ENCODE results near the gene CCNY. TPM values are rescaled to one million over a fixed set of nuclear protein-coding genes. Genes with fewer than 3 reads are reported as not detected.
"Not testable (repeated sequence)": the region's sequence is repeated elsewhere in the genome, so short reads cannot be mapped to it uniquely, and the experiment has no call there.

Gene CCNY
- total RNA-seq, 2 experiments from 2014 or later = 64.9 to 66.9 TPM

GRCh38 chr10:35416619-35417312 is 80.5 kb downstream of the CCNY start:
- Mint-ChIP-seq H3K27ac (peak overlapping the region; percentile 5), H3K9me3 (no peaks in the 10 kb centered on the region), H3K4me3 (no peak overlapping the region), H3K27me3 (no peaks in the 10 kb centered on the region), H3K36me3 (ENCODE audit: low read depth) (no peaks in the 10 kb centered on the region), H3K4me1 (ENCODE audit: low read depth) (peaks cover 77% of the 10 kb centered on the region)
- TF ChIP-seq, protein P1, sequence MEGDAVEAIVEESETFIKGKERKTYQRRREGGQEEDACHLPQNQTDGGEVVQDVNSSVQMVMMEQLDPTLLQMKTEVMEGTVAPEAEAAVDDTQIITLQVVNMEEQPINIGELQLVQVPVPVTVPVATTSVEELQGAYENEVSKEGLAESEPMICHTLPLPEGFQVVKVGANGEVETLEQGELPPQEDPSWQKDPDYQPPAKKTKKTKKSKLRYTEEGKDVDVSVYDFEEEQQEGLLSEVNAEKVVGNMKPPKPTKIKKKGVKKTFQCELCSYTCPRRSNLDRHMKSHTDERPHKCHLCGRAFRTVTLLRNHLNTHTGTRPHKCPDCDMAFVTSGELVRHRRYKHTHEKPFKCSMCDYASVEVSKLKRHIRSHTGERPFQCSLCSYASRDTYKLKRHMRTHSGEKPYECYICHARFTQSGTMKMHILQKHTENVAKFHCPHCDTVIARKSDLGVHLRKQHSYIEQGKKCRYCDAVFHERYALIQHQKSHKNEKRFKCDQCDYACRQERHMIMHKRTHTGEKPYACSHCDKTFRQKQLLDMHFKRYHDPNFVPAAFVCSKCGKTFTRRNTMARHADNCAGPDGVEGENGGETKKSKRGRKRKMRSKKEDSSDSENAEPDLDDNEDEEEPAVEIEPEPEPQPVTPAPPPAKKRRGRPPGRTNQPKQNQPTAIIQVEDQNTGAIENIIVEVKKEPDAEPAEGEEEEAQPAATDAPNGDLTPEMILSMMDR (IDR thresholded peaks at IDR 0.05) = no peak
- DNase-seq = peak in 3 of 14 experiments; percentile 9 to 17 (median 17)
- H3K27ac ChIP-seq (ENCODE audit: low read depth in 1 of 2, low read length in 2 of 2) = no peak overlapping the region
- ATAC-seq (ENCODE audit: poor library complexity) = no peak
- no peak overlapping the region for H3K4me3 ChIP-seq (ENCODE audit: low read length)
- intact Hi-C loops (cut with DNase I, micrococcal nuclease) = no loop called here
- no peaks in the 10 kb centered on the region for H3K9me3 ChIP-seq (ENCODE audit: control insufficient read depth in 1 of 2, insufficient read depth in 1 of 2, low read length in 2 of 2)
- ChIA-PET POLR2A (no interaction called here), CTCF (interaction anchor here (0.6 to 0.8 kb wide), 2 partner anchors 21 to 304 kb away, joined by 3 read pairs; no protein-coding TSS in a partner anchor)
- no peaks in the 10 kb centered on the region for H3K36me3 ChIP-seq (ENCODE audit: insufficient read depth, low read length)
- H3K4me1 ChIP-seq (ENCODE audit: insufficient read depth, low read length) = peaks cover 48% of the 10 kb centered on the region
- no peaks in the 10 kb centered on the region for H3K27me3 ChIP-seq (ENCODE audit: control insufficient read depth in 1 of 2, insufficient read depth in 2 of 2, low read length in 2 of 2)

- Mint-ChIP-seq H3K4me3 (no peak overlapping the region), H3K36me3 (ENCODE audit: low read depth) (no peaks in the 10 kb centered on the region), H3K27me3 (no peaks in the 10 kb centered on the region), H3K4me1 (ENCODE audit: low read depth) (peaks cover 80% of the 10 kb centered on the region), H3K27ac (no peak overlapping the region), H3K9me3 (no peaks in the 10 kb centered on the region)
- ChIA-PET CTCF (interaction anchor here (0.6 to 0.8 kb wide), 2 partner anchors 20 to 304 kb away, joined by 3 read pairs; no protein-coding TSS in a partner anchor), POLR2A (interaction anchor here (0.9 kb wide), 1 partner anchor 8 kb away, joined by 4 read pairs; no protein-coding TSS in a partner anchor)
- ATAC-seq (ENCODE audit: poor library complexity) (no peak), DNase-seq (no peak)
- Histone ChIP-seq H3K9me3 (ENCODE audit: control insufficient read depth in 1 of 2, insufficient read depth in 1 of 2, low read length in 2 of 2) (no peaks in the 10 kb centered on the region), H3K27ac (ENCODE audit: low read depth in 1 of 2, low read length in 2 of 2) (no peak overlapping the region), H3K27me3 (ENCODE audit: control insufficient read depth in 1 of 2, insufficient read depth in 2 of 2, low read length in 2 of 2) (no peaks in the 10 kb centered on the region), H3K4me3 (ENCODE audit: low read length) (no peak overlapping the region), H3K36me3 (ENCODE audit: insufficient read depth, low read length) (no peaks in the 10 kb centered on the region), H3K4me1 (ENCODE audit: insufficient read depth, low read length) (peaks cover 43% of the 10 kb centered on the region)
- intact Hi-C loops (cut with DNase I, micrococcal nuclease) = no loop called here
- TF ChIP-seq, protein P1 (IDR thresholded peaks at IDR 0.05) = no peak
Measured at GRCh38 chr10:35417313-35417625, 81.0 kb downstream of the CCNY start.

DNA sequence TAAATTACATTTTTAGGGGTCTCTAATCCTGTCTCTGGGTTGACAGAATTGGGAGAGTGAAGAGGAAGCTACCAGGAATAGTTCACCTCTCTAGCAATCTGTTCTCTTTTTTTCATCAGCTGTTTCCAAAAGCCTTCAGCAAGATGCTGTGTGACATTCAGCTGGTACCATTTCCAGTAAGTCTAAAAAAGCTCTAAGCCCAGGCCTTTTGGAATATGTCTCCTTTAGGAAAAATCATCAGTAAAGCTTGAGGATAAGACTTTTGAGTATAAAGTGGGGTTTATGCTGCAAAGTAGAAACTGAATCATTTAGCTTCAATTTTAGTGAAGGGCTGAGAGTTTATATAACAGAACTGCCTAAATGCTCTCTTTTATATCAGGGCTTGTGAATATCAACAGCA is 81.5 kb downstream of the CCNY start:
- intact Hi-C loops (cut with DNase I, micrococcal nuclease) = no loop called here
- Mint-ChIP-seq H3K9me3 (no peaks in the 10 kb centered on the region), H3K4me3 (no peak overlapping the region), H3K27ac (no peak overlapping the region), H3K36me3 (ENCODE audit: low read depth) (no peaks in the 10 kb centered on the region), H3K27me3 (no peaks in the 10 kb centered on the region), H3K4me1 (ENCODE audit: low read depth) (peaks cover 83% of the 10 kb centered on the region)
- DNase-seq (no peak), ATAC-seq (ENCODE audit: poor library complexity) (no peak)
- H3K27ac ChIP-seq (ENCODE audit: low read depth in 1 of 2, low read length in 2 of 2) = no peak overlapping the region
- peaks cover 39% of the 10 kb centered on the region for H3K4me1 ChIP-seq (ENCODE audit: insufficient read depth, low read length)
- no peak overlapping the region for H3K4me3 ChIP-seq (ENCODE audit: low read length)
- no peaks in the 10 kb centered on the region for H3K9me3 ChIP-seq (ENCODE audit: control insufficient read depth in 1 of 2, insufficient read depth in 1 of 2, low read length in 2 of 2)
- CTCF ChIA-PET = interaction anchor here (0.6 kb wide), 1 partner anchor 305 kb away, joined by 3 read pairs; no protein-coding TSS in a partner anchor
- POLR2A ChIA-PET = interaction anchor here (0.9 kb wide), 1 partner anchor 9 kb away, joined by 4 read pairs; no protein-coding TSS in a partner anchor
- H3K27me3 ChIP-seq (ENCODE audit: control insufficient read depth in 1 of 2, insufficient read depth in 2 of 2, low read length in 2 of 2) = no peaks in the 10 kb centered on the region
- H3K36me3 ChIP-seq (ENCODE audit: insufficient read depth, low read length) = no peaks in the 10 kb centered on the region
- TF ChIP-seq, protein P1 (IDR thresholded peaks at IDR 0.05) = no peak

GRCh38 chr10:35418580-35418979 is 82.3 kb downstream of the CCNY start:
- H3K36me3 ChIP-seq (ENCODE audit: insufficient read depth, low read length); H3K27ac ChIP-seq (ENCODE audit: low read depth in 1 of 2, low read length in 2 of 2); H3K4me3 Mint-ChIP-seq; H3K4me3 ChIP-seq (ENCODE audit: low read length); H3K27me3 Mint-ChIP-seq; POLR2A ChIA-PET; DNase-seq; ATAC-seq (ENCODE audit: poor library complexity); H3K27me3 ChIP-seq (ENCODE audit: control insufficient read depth in 1 of 2, insufficient read depth in 2 of 2, low read length in 2 of 2); H3K36me3 Mint-ChIP-seq (ENCODE audit: low read depth); H3K27ac Mint-ChIP-seq; CTCF ChIA-PET; intact Hi-C loops (cut with DNase I, micrococcal nuclease); H3K9me3 ChIP-seq (ENCODE audit: control insufficient read depth in 1 of 2, insufficient read depth in 1 of 2, low read length in 2 of 2); H3K9me3 Mint-ChIP-seq: not testable (repeated sequence)
- peaks cover 89% of the 10 kb centered on the region for H3K4me1 Mint-ChIP-seq (ENCODE audit: low read depth)
- peaks cover 35% of the 10 kb centered on the region for H3K4me1 ChIP-seq (ENCODE audit: insufficient read depth, low read length)
